Right hindlimb (tissue), 1 donor: Measurements from ENCODE around the gene ZFAND5.

Source experiments
- DNase-seq: peaks from one replicate; pipeline ENCODE4 v3.0.0-alpha.2; 2018

The ZFAND5 gene

GRCh38 chr9:72362680-72363139 lies 2.3 kb downstream of the ZFAND5 start:
- peak; percentile 58 for DNase-seq

- DNase-seq = no peak
Observed at GRCh38 chr9:72362118-72362531, 2.9 kb downstream of the ZFAND5 start.

GRCh38 chr9:72361217-72361616 lies 3.8 kb downstream of the ZFAND5 start:
- DNase-seq = no peak

- no peak for DNase-seq
Observed at GRCh38 chr9:72360324-72360723, 4.7 kb downstream of the ZFAND5 start.

GRCh38 chr9:72356041-72356582 lies 8.9 kb downstream of the ZFAND5 start:
- no peak for DNase-seq

GRCh38 chr9:72355153-72355552 lies 9.9 kb downstream of the ZFAND5 start:
- no peak for DNase-seq

- no peak for DNase-seq
Observed at GRCh38 chr9:72354704-72355103, 10.3 kb downstream of the ZFAND5 start.

- no peak for DNase-seq
Observed at GRCh38 chr9:72353455-72354116, 11.4 kb downstream of the ZFAND5 start.

GRCh38 chr9:72352911-72353388 lies 12.1 kb downstream of the ZFAND5 start:
- DNase-seq = no peak

GRCh38 chr9:72351538-72352453 lies 13.2 kb downstream of the ZFAND5 start:
- no peak for DNase-seq

GRCh38 chr9:72349911-72350310 lies 15.1 kb downstream of the ZFAND5 start:
- DNase-seq = no peak

GRCh38 chr9:72349240-72349639 lies 15.8 kb downstream of the ZFAND5 start:
- DNase-seq = no peak

GRCh38 chr9:72346333-72346732 lies 18.7 kb downstream of the ZFAND5 start:
- DNase-seq = no peak

GRCh38 chr9:72338631-72339030 lies 26.4 kb downstream of the ZFAND5 start:
- DNase-seq = no peak

- DNase-seq = no peak
Observed at GRCh38 chr9:72337286-72337685, 27.7 kb downstream of the ZFAND5 start.

GRCh38 chr9:72334658-72335337 lies 30.2 kb downstream of the ZFAND5 start:
- DNase-seq = no peak

GRCh38 chr9:72333709-72334108 lies 31.3 kb downstream of the ZFAND5 start:
- no peak for DNase-seq

GRCh38 chr9:72333197-72333596 lies 31.8 kb downstream of the ZFAND5 start:
- no peak for DNase-seq

- no peak for DNase-seq
Observed at GRCh38 chr9:72332351-72332750, 32.7 kb downstream of the ZFAND5 start.

GRCh38 chr9:72327631-72328030 lies 37.4 kb downstream of the ZFAND5 start:
- no peak for DNase-seq

- no peak for DNase-seq
Observed at GRCh38 chr9:72326641-72327040, 38.4 kb downstream of the ZFAND5 start.

- DNase-seq = no peak
Observed at GRCh38 chr9:72324974-72325373, 40.0 kb downstream of the ZFAND5 start.

GRCh38 chr9:72322678-72323077 lies 42.3 kb downstream of the ZFAND5 start:
- DNase-seq = no peak
